Measurements from ENCODE around the gene C2CD4A. TPM values are rescaled to one million over a fixed set of nuclear protein-coding genes. Genes with fewer than 3 reads are reported as not detected.

C2CD4A gene
- total RNA-seq, 3 donors from 2014 or later (not counting 1 experiment from before 2014, with no cell fraction given): not detected

DNA sequence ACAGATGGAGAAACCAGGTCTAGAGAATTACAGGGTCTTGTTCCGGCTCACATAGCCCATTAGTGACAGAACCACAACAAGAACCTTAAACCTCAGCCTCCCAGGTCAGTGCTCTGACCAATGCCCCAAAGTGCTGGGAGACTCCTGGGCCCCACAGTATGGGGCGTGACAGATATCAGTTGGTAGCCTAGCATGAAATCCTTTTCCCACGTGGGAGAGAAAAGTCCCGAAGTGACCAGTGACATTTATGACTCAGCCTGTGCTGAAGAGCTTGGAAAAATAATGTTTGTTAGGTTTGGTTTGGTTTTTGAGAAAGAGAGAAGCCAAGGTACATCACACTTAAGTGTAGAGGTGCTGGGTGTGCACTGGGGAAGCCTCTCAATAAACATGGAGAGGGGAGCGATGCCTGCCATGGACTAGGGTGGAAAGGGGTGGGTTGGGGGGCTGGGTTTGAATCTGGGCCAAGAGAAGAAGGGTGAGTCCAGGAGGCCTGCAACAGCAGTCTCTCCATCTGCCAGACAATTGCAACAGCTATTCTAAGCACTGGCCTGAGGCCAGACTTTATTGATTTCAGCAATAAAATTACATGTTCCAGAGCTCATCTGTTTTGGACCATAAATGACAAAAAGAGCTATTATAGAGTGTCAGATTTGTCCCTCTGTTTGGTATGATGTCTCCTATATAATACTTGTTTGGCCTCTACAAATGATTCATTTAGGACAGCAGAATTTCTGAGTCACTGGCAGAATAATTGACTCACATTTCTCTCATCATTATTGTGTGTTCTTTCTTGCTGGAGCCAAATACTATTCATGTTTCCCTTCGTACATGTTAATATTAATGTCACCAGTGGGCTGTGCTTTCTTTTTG is 43.4 kb downstream of the C2CD4A start:
- Histone ChIP-seq H3K36me3 (ENCODE audit: control insufficient read depth, insufficient read depth, low read length) (no peaks in the 10 kb centered on the region), H3K4me1 (ENCODE audit: control insufficient read depth, insufficient read depth, low read length) (no peaks in the 10 kb centered on the region), H3K4me3 (ENCODE audit: low read length) (no peak overlapping the region), H3K9me3 (ENCODE audit: control insufficient read depth, insufficient read depth, low read length) (no peaks in the 10 kb centered on the region), H3K27me3 (ENCODE audit: control insufficient read depth, insufficient read depth, low read length) (no peaks in the 10 kb centered on the region), H3K27ac (ENCODE audit: low read length) (no peak overlapping the region)
- 79% methylated on average over 5 of the region's 6 CpGs for WGBS (ENCODE audit: insufficient coverage)
- peaks cover 23 to 25% of the 10 kb centered on the region in 2 donors for H3K27me3 Mint-ChIP-seq (ENCODE audit: low read depth in 2 of 2)
- no peak overlapping the region for H3K27ac Mint-ChIP-seq
- ATAC-seq (no peak), DNase-seq (no peak)
- H3K36me3 Mint-ChIP-seq: no peaks in the 10 kb centered on the region
- H3K4me3 Mint-ChIP-seq: no peak overlapping the region
- intact Hi-C loops (cut with micrococcal nuclease): no loop called here
- H3K9me3 Mint-ChIP-seq: no peaks in the 10 kb centered on the region
- TF ChIP-seq, protein P1, sequence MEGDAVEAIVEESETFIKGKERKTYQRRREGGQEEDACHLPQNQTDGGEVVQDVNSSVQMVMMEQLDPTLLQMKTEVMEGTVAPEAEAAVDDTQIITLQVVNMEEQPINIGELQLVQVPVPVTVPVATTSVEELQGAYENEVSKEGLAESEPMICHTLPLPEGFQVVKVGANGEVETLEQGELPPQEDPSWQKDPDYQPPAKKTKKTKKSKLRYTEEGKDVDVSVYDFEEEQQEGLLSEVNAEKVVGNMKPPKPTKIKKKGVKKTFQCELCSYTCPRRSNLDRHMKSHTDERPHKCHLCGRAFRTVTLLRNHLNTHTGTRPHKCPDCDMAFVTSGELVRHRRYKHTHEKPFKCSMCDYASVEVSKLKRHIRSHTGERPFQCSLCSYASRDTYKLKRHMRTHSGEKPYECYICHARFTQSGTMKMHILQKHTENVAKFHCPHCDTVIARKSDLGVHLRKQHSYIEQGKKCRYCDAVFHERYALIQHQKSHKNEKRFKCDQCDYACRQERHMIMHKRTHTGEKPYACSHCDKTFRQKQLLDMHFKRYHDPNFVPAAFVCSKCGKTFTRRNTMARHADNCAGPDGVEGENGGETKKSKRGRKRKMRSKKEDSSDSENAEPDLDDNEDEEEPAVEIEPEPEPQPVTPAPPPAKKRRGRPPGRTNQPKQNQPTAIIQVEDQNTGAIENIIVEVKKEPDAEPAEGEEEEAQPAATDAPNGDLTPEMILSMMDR (IDR thresholded peaks at IDR 0.05): no peak
- no peaks in the 10 kb centered on the region for H3K4me1 Mint-ChIP-seq

DNA sequence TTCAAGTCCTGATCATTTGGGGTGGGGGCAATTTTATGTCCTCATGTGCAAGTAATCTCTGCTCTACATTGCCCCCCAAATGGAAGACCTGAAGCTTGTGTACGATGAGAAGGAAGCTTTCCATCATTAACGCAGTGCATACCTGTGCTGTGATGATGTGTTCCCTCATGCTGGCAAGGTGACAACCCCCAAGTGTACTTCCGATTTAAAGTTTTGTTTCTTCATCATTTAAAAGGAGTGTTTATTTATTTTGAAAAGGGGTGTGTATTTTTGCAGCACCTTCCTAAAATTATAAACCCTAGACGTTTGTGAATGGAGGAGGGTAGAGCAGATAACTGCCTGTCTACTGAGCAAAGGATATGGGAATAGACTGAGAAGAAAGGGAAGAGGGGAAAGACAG is 45.3 kb downstream of the C2CD4A start:
- Mint-ChIP-seq H3K9me3 (no peaks in the 10 kb centered on the region), H3K4me1 (no peaks in the 10 kb centered on the region), H3K27me3 (ENCODE audit: low read depth in 2 of 2) (peaks cover 20 to 25% of the 10 kb centered on the region in 2 donors), H3K4me3 (no peak overlapping the region), H3K27ac (no peak overlapping the region), H3K36me3 (no peaks in the 10 kb centered on the region)
- TF ChIP-seq, protein P1 (IDR thresholded peaks at IDR 0.05): no peak
- 90% methylated on average over 4 of the region's 4 CpGs for WGBS (ENCODE audit: insufficient coverage)
- Histone ChIP-seq H3K9me3 (ENCODE audit: control insufficient read depth, insufficient read depth, low read length) (no peaks in the 10 kb centered on the region), H3K27me3 (ENCODE audit: control insufficient read depth, insufficient read depth, low read length) (no peaks in the 10 kb centered on the region), H3K4me1 (ENCODE audit: control insufficient read depth, insufficient read depth, low read length) (no peaks in the 10 kb centered on the region), H3K27ac (ENCODE audit: low read length) (no peak overlapping the region), H3K4me3 (ENCODE audit: low read length) (no peak overlapping the region), H3K36me3 (ENCODE audit: control insufficient read depth, insufficient read depth, low read length) (no peaks in the 10 kb centered on the region)
- intact Hi-C loops (cut with micrococcal nuclease): no loop called here
- no peak for ATAC-seq
- DNase-seq: no peak

DNA sequence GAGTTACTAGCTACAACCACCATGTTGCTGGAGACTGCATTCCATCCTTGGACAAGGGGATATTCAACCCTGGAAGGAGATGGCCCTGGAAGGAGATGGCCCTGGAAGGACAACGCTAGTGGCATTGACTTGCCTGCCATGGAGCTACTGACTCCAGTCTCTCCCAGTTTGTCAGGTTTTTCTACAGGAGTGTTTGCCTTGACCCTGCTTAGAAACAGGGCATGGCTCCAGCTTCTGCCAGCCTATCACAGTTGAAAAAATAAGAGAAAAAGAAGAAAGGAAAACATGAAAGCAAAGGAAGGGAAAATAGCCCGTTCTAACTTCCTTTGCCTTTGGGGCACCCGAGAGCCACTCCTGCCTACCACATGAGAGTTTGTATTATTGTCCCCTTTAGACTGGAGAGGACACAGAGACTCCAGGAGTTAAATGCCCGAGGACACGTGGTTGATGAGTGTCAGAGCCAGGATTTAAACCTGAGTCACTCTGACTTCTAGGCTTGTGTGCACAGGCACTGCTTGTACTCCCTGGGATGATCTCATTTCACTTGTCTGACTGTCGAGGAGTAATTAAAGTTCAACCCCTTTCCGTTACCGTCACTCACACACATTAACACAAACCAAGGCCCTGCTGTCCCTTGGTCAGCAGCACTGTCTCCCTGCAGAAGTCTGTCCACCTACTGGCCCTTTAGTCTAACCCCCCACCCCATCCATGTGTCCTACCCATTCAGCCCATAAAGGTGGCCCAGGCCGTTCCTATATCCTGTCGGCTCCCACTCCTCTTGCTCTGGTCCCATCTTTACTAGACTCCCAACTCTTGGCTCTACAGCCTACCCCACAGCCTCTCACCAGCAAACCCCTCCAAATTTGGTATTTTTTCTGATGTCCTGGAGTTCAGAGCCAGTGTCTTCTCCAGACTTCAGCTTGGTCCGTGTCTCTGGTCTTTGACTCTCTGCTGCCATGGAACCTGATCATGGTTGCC is 46.1 kb downstream of the C2CD4A start:
- peaks cover 17 to 20% of the 10 kb centered on the region in 2 donors for H3K27me3 Mint-ChIP-seq (ENCODE audit: low read depth in 2 of 2)
- no peaks in the 10 kb centered on the region for H3K36me3 Mint-ChIP-seq

More for the DNA sequence above, 46.1 kb downstream of the C2CD4A start:
- no peaks in the 10 kb centered on the region for H3K4me1 ChIP-seq (ENCODE audit: control insufficient read depth, insufficient read depth, low read length)
- WGBS (ENCODE audit: insufficient coverage): 87% methylated on average over 11 of the region's 11 CpGs
- no peak for ATAC-seq
- intact Hi-C loops (cut with micrococcal nuclease): no loop called here
- H3K27ac ChIP-seq (ENCODE audit: low read length): no peak overlapping the region
- no peak overlapping the region for H3K27ac Mint-ChIP-seq
- H3K9me3 ChIP-seq (ENCODE audit: control insufficient read depth, insufficient read depth, low read length): no peaks in the 10 kb centered on the region
- no peak overlapping the region for H3K4me3 ChIP-seq (ENCODE audit: low read length)
- TF ChIP-seq, protein P1 (IDR thresholded peaks at IDR 0.05): no peak
- H3K4me1 Mint-ChIP-seq: no peaks in the 10 kb centered on the region
- no peaks in the 10 kb centered on the region for H3K9me3 Mint-ChIP-seq
- H3K27me3 ChIP-seq (ENCODE audit: control insufficient read depth, insufficient read depth, low read length): no peaks in the 10 kb centered on the region
- DNase-seq: no peak
- H3K36me3 ChIP-seq (ENCODE audit: control insufficient read depth, insufficient read depth, low read length): no peaks in the 10 kb centered on the region
- no peak overlapping the region for H3K4me3 Mint-ChIP-seq
